ENCODE results near the gene DNAJC21. TPM values are rescaled to one million over a fixed set of nuclear protein-coding genes. Genes with fewer than 3 reads are reported as not detected.

Gene DNAJC21
- polyA plus RNA-seq, 2 of the 4 experiments (the other 2 are of a cell fraction), result 31.1 to 36.5 TPM

- Histone ChIP-seq H3K4me3 (no peak overlapping the region), H3K4me1 (no peaks in the 10 kb centered on the region; the same call in 2 of the 3 replicates), H3K9me3 (peaks cover 6% of the 10 kb centered on the region; the same call in 1 of the 3 replicates), H3K4me2 (no peak overlapping the region), H3K27ac (no peak overlapping the region)
- ChIA-PET POLR2A (no interaction called here), CTCF (interaction anchor here (1.3 to 7.6 kb wide), 5 partner anchors 12 to 529 kb away, joined by 3 to 54 read pairs (median 25); no protein-coding TSS in a partner anchor)
- TF ChIP-seq E2F6 (IDR thresholded peaks at IDR 0.05; ENCODE audit: borderline replicate concordance, low read depth), result no peak
- DNase-seq (ENCODE audit: low read depth in 1 of 2, low spot score in 1 of 2), result no peak
- 83% methylated on average over 1 of the region's 1 CpG for WGBS (ENCODE audit: missing lambda C conversion rate)
- no peak for ATAC-seq
- no peak for FAIRE-seq
Observed at GRCh38 chr5:35004771-35005170, 75.4 kb downstream of the DNAJC21 start.

Other genes starting within 250 kb of the DNAJC21 start
- gene TTC23L, start 90.4 kb upstream of the DNAJC21 start, polyA plus RNA-seq (2011; rRNA removed), result 0.25 and 0.59 TPM in 2 replicates
- gene TTC23L, start 90.4 kb upstream of the DNAJC21 start, polyA plus RNA-seq (2017; fragmentation: RNase III; extraction: RNeasy Plus Mini Kit Qiagen cat#74134 plus additional on column Dnase treatment), result 0.17 TPM in 3 replicates
- gene RAD1, start 14.1 kb upstream of the DNAJC21 start, polyA plus RNA-seq (2011; rRNA removed), result 37.2 and 41.4 TPM in 2 replicates
- gene RAD1, start 14.1 kb upstream of the DNAJC21 start, polyA plus RNA-seq (2017; fragmentation: RNase III; extraction: RNeasy Plus Mini Kit Qiagen cat#74134 plus additional on column Dnase treatment), result 34.7 to 41.9 TPM (median 37.3 TPM) in 3 replicates
- 56.2 and 88.5 TPM in 2 replicates for gene BRIX1, start 13.8 kb upstream of the DNAJC21 start, polyA plus RNA-seq (2011; rRNA removed)
- gene BRIX1, start 13.8 kb upstream of the DNAJC21 start, polyA plus RNA-seq (2017; fragmentation: RNase III; extraction: RNeasy Plus Mini Kit Qiagen cat#74134 plus additional on column Dnase treatment), result 67.3 to 77.8 TPM (median 70.2 TPM) in 3 replicates
- not detected in 2 replicates for gene AGXT2, start 118.4 kb downstream of the DNAJC21 start, polyA plus RNA-seq (2011; rRNA removed)
- not detected in 3 replicates for gene AGXT2, start 118.4 kb downstream of the DNAJC21 start, polyA plus RNA-seq (2017; fragmentation: RNase III; extraction: RNeasy Plus Mini Kit Qiagen cat#74134 plus additional on column Dnase treatment)